Measurements from ENCODE around the gene PLP1. TPM values are rescaled to one million over a fixed set of nuclear protein-coding genes. Genes with fewer than 3 reads are reported as not detected.

The PLP1 gene
- total RNA-seq, 1 donor from 2014 or later = 5.9 TPM

GRCh38 chrX:103733017-103733416 lies 43.6 kb upstream of the PLP1 start:
- Histone ChIP-seq H3K9me3 (no peaks in the 10 kb centered on the region), H3K4me1 (no peaks in the 10 kb centered on the region), H3K4me3 (no peak overlapping the region), H3K27me3 (no peaks in the 10 kb centered on the region), H3K36me3 (no peaks in the 10 kb centered on the region), H3K27ac (no peak overlapping the region)
- DNase-seq (ENCODE audit: low spot score in 2 of 2) = no peak
- intact Hi-C loops (cut with DNase I) = no loop called here
- TF ChIP-seq CTCF (IDR thresholded peaks at IDR 0.05) = no peak

- H3K27ac ChIP-seq = no peak overlapping the region
- no peaks in the 10 kb centered on the region for H3K27me3 ChIP-seq
- DNase-seq (ENCODE audit: low spot score in 2 of 2) = no peak
- intact Hi-C loops (cut with DNase I) = no loop called here
- no peak for TF ChIP-seq CTCF (IDR thresholded peaks at IDR 0.05)
- no peaks in the 10 kb centered on the region for H3K9me3 ChIP-seq
- no peak overlapping the region for H3K4me3 ChIP-seq
- no peaks in the 10 kb centered on the region for H3K36me3 ChIP-seq
- no peaks in the 10 kb centered on the region for H3K4me1 ChIP-seq
Measured at GRCh38 chrX:103734125-103734760, 42.4 kb upstream of the PLP1 start.

GRCh38 chrX:103737696-103738095 lies 38.9 kb upstream of the PLP1 start:
- H3K9me3 ChIP-seq = no peaks in the 10 kb centered on the region
- H3K27ac ChIP-seq = no peak overlapping the region
- H3K36me3 ChIP-seq = no peaks in the 10 kb centered on the region
- H3K4me3 ChIP-seq = no peak overlapping the region
- TF ChIP-seq CTCF (IDR thresholded peaks at IDR 0.05) = no peak
- no peaks in the 10 kb centered on the region for H3K4me1 ChIP-seq
- no peaks in the 10 kb centered on the region for H3K27me3 ChIP-seq
- intact Hi-C loops (cut with DNase I) = no loop called here
- no peak for DNase-seq (ENCODE audit: low spot score in 2 of 2)

- no peak for DNase-seq (ENCODE audit: low spot score in 2 of 2)
- Histone ChIP-seq H3K4me3 (no peak overlapping the region), H3K4me1 (no peaks in the 10 kb centered on the region), H3K27ac (no peak overlapping the region), H3K27me3 (no peaks in the 10 kb centered on the region), H3K36me3 (no peaks in the 10 kb centered on the region), H3K9me3 (no peaks in the 10 kb centered on the region)
- intact Hi-C loops (cut with DNase I) = no loop called here
- TF ChIP-seq CTCF (IDR thresholded peaks at IDR 0.05) = no peak
Measured at GRCh38 chrX:103739421-103739820, 37.2 kb upstream of the PLP1 start.

GRCh38 chrX:103741879-103742278 lies 34.8 kb upstream of the PLP1 start:
- intact Hi-C loops (cut with DNase I) = no loop called here
- TF ChIP-seq CTCF (IDR thresholded peaks at IDR 0.05) = no peak
- no peaks in the 10 kb centered on the region for H3K4me1 ChIP-seq

GRCh38 chrX:103742339-103742738 lies 34.3 kb upstream of the PLP1 start:
- no peaks in the 10 kb centered on the region for H3K36me3 ChIP-seq
- no peaks in the 10 kb centered on the region for H3K4me1 ChIP-seq
- DNase-seq (ENCODE audit: low spot score in 2 of 2) = no peak
- no peak for TF ChIP-seq CTCF (IDR thresholded peaks at IDR 0.05)
- H3K27ac ChIP-seq = no peak overlapping the region
- intact Hi-C loops (cut with DNase I) = no loop called here
- no peak overlapping the region for H3K4me3 ChIP-seq
- H3K27me3 ChIP-seq = no peaks in the 10 kb centered on the region
- no peaks in the 10 kb centered on the region for H3K9me3 ChIP-seq

More at GRCh38 chrX:103741879-103742278, 34.8 kb upstream of the PLP1 start:
- H3K27ac ChIP-seq = no peak overlapping the region
- H3K9me3 ChIP-seq = no peaks in the 10 kb centered on the region
- no peaks in the 10 kb centered on the region for H3K36me3 ChIP-seq
- H3K4me3 ChIP-seq = no peak overlapping the region
- no peaks in the 10 kb centered on the region for H3K27me3 ChIP-seq
- no peak for DNase-seq (ENCODE audit: low spot score in 2 of 2)
